Tibial artery (tissue), 4 donors: Measurements from ENCODE around the gene NCKIPSD.

Experiments
- DNase-seq, 2 donors: peaks; one replicate each; pipeline ENCODE4 v3.0.0-alpha.2; 2019
- H3K27ac ChIP-seq, 2 donors: fragments of 200-600 bp; sonication (generic) in 1 of 2; 1 replicate in 1 of 2; 2 replicates in 1 of 2; pipeline ENCODE4 v1.5.1; 2018 to 2019; ENCODE audit warnings: mild to moderate bottlenecking in 1 of 2
- H3K27me3 ChIP-seq, 2 donors: fragments of 200-600 bp; sonication (generic) in 1 of 2; one replicate each; pipeline versions ENCODE4 v1.5.1 to v1.6.0; 2016 to 2019
- H3K36me3 ChIP-seq, 3 donors: fragments of 200-600 bp; sonication (generic) in 2 of 3; one replicate each; pipeline ENCODE4 v1.5.1; 2016 to 2019; ENCODE audit warnings: mild to moderate bottlenecking in 2 of 3
- H3K4me1 ChIP-seq, 4 donors: fragments of 200-600 bp; sonication (generic) in 2 of 4; 1 replicate in 3 of 4; 2 replicates in 1 of 4; pipeline ENCODE4 v1.5.1; 2016 to 2019
- H3K4me3 ChIP-seq, 2 donors: fragments of 200-600 bp; sonication (generic) in 1 of 2; 1 replicate in 1 of 2; 2 replicates in 1 of 2; pipeline ENCODE4 v1.5.1; 2018 to 2019; ENCODE audit warnings: mild to moderate bottlenecking in 2 of 2
- H3K9me3 ChIP-seq, 3 donors: fragments of 200-600 bp; sonication (generic) in 1 of 3; one replicate each; pipeline ENCODE4 v1.5.1; 2016 to 2019
- intact Hi-C: fragments of 100-400 bp; cut with DNase I; formaldehyde crosslinking; loops from one replicate; pipeline ENCODE4 v1.15.0; 2023; ENCODE audit warnings: low total_unique reads
- TF ChIP-seq, protein P1 (sequence below), 2 experiments: fragments of 200-600 bp in 1 of 2; fragments of 450-650 bp in 1 of 2; IDR thresholded peaks; one replicate each; pipeline ENCODE4 v1.5.1; 2017 to 2019; ENCODE audit warnings: antibody characterized with exemption in 2 of 2, mild to moderate bottlenecking in 1 of 2, moderate library complexity in 1 of 2

Gene NCKIPSD

DNA sequence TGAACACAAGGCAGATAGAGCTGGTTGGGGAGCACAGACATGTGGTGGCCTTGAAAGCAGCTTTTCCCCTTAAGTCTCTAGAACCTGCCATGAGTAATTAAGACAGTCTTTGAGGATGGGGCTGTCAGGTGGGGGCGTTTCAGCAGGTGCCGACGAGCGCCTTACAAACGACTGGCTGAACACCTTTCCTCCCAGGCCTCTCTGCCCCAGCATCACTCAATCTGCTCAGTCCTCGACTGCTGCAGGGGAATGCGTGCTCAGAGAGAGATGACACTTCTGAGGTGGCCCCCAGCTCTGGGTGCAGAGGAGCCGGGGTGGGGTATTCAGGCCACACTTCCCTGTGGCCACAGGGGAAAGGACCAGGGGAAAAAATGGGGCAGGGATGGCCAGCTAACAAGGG is 8.1 kb upstream of the NCKIPSD start:
- Histone ChIP-seq H3K36me3 (peaks cover 34 to 72% (median 58%) of the 10 kb centered on the region in 3 donors), H3K27me3 (no peaks in the 10 kb centered on the region), H3K27ac (peak overlapping the region; percentile 83 to 84), H3K4me3 (peak overlapping the region; percentile 48 to 50), H3K9me3 (no peaks in the 10 kb centered on the region), H3K4me1 (peaks cover 5 to 37% (median 15%) of the 10 kb centered on the region in 4 donors)
- TF ChIP-seq, protein P1, sequence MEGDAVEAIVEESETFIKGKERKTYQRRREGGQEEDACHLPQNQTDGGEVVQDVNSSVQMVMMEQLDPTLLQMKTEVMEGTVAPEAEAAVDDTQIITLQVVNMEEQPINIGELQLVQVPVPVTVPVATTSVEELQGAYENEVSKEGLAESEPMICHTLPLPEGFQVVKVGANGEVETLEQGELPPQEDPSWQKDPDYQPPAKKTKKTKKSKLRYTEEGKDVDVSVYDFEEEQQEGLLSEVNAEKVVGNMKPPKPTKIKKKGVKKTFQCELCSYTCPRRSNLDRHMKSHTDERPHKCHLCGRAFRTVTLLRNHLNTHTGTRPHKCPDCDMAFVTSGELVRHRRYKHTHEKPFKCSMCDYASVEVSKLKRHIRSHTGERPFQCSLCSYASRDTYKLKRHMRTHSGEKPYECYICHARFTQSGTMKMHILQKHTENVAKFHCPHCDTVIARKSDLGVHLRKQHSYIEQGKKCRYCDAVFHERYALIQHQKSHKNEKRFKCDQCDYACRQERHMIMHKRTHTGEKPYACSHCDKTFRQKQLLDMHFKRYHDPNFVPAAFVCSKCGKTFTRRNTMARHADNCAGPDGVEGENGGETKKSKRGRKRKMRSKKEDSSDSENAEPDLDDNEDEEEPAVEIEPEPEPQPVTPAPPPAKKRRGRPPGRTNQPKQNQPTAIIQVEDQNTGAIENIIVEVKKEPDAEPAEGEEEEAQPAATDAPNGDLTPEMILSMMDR (IDR thresholded peaks at IDR 0.05): no peak
- intact Hi-C loops: no loop called here
- no peak for DNase-seq

DNA sequence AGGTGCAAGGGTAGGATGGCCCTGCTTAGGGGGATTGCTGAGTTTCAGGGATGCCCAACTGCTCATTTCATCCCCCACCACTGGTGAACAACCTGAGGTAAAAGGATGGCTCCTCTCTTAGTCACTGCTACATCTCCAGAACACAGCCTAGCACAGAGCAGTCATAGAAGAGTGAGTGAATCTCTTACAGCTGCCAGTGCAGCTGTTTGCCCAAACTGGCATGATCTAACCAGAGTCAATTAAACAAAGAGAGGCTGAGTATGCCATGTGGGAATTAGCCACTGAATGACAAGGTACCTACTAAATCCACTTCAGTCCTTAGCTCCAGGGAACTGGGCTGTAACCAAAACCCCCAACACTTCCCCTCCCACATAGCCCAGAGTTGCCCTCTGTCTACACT is 6.8 kb upstream of the NCKIPSD start:
- H3K4me1 ChIP-seq: peaks cover 5 to 37% (median 15%) of the 10 kb centered on the region in 4 donors
- TF ChIP-seq, protein P1 (IDR thresholded peaks at IDR 0.05): no peak
- no peaks in the 10 kb centered on the region for H3K9me3 ChIP-seq
- peaks cover 47 to 77% (median 66%) of the 10 kb centered on the region in 3 donors for H3K36me3 ChIP-seq
- H3K4me3 ChIP-seq: no peak overlapping the region
- no peaks in the 10 kb centered on the region for H3K27me3 ChIP-seq
- no peak for DNase-seq
- intact Hi-C loops: no loop called here
- peak overlapping the region; percentile 83 to 84 for H3K27ac ChIP-seq

DNA sequence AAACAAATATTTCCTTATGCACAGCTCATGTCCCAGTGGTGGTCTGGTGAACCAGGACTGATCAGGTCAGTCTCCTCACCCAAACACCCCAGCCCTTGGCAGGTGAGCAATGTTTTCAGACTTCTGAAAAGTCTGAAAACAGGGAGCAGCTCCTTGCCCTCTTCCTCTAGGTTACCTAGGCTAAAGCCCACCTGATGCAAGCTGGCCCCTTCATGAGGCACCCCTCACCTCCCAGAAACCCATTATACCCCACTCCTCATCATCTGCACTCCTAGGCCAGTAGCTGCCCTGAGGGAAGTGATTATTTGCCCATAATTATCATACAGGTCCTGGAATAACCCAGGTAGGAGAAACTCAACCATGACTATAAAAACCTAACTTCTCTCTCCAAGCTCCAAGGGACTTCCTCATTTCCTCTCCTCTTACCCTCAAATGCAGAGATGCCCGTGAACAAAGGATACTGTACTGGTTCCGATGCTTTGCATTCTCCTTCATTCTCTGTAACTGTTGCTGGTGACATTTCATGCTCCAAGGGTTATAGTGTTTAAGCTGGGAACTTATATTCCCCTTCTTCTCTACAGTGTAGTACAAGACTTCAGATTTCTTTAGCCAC is 5.2 kb upstream of the NCKIPSD start:
- H3K27me3 ChIP-seq: no peaks in the 10 kb centered on the region
- H3K36me3 ChIP-seq: peaks cover 50 to 82% (median 70%) of the 10 kb centered on the region in 3 donors
- no peak overlapping the region for H3K4me3 ChIP-seq
- TF ChIP-seq, protein P1 (IDR thresholded peaks at IDR 0.05): no peak
- H3K4me1 ChIP-seq: peaks cover 7 to 44% (median 23%) of the 10 kb centered on the region in 4 donors
- no peak overlapping the region for H3K27ac ChIP-seq
- H3K9me3 ChIP-seq: no peaks in the 10 kb centered on the region
- no peak for DNase-seq
- intact Hi-C loops: no loop called here

DNA sequence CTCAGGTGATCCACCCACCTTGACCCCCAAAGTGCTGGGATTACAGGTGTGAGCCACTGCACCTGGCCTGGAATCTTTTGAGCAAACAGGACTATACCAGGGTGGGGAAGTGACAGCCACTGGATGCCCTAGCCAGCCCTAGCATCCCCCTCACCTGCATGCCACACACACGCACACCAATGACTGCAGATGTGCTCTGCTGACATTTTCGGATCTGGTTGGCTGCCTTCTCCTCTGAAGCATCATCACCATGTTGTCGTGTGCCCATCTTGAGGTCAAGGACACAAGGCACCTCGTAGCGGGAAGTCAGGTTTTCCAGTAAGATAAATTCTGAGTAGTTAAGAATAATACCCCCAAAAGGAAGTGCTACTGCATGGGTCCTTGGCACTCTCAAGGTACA is 3.7 kb upstream of the NCKIPSD start:
- intact Hi-C loops: loop anchor here (10.0 kb wide), 1 partner anchor 225 kb away; a partner anchor contains a TSS
- Histone ChIP-seq H3K4me1 (peaks cover under 1 to 39% (median 24%) of the 10 kb centered on the region in 4 donors), H3K4me3 (no peak overlapping the region), H3K27ac (no peak overlapping the region), H3K36me3 (peaks cover 50 to 73% (median 64%) of the 10 kb centered on the region in 3 donors), H3K9me3 (no peaks in the 10 kb centered on the region), H3K27me3 (no peaks in the 10 kb centered on the region)
- DNase-seq: no peak
- TF ChIP-seq, protein P1 (IDR thresholded peaks at IDR 0.05): no peak

DNA sequence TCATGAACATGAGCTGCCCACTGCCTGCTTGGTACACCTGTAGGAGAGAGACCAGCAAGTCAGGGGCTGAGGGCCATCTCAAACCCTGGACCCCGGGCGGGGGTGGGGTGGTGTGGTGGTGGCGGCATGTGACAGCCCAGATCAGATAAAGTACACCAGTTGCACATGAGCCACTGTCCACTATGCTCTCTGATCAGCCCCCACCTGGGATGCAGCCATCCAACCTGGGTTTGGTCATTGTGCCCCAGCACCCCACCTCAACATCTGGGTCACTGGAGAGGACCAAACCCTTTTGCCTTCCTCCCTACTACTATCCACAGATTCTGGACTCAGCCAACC is 3.0 kb upstream of the NCKIPSD start:
- intact Hi-C loops: loop anchor here (10.0 kb wide), 1 partner anchor 224 kb away; a partner anchor contains a TSS
- peaks cover 50 to 66% (median 62%) of the 10 kb centered on the region in 3 donors for H3K36me3 ChIP-seq
- H3K27ac ChIP-seq: no peak overlapping the region
- DNase-seq: no peak
- H3K27me3 ChIP-seq: no peaks in the 10 kb centered on the region
- no peak overlapping the region for H3K4me3 ChIP-seq
- H3K9me3 ChIP-seq: no peaks in the 10 kb centered on the region
- TF ChIP-seq, protein P1 (IDR thresholded peaks at IDR 0.05): no peak
- H3K4me1 ChIP-seq: peaks cover 0 to 39% (median 29%) of the 10 kb centered on the region in 4 donors
